ENCODE results near the gene FAM50A.

The FAM50A gene

GRCh38 chrX:154465601-154466000 lies 21.7 kb downstream of the FAM50A start:
- DNase-seq (ENCODE audit: low read depth in 2 of 2): no peak

- DNase-seq (ENCODE audit: low read depth in 2 of 2): no peak
Measured at GRCh38 chrX:154466036-154466435, 22.1 kb downstream of the FAM50A start.

- no peak for DNase-seq (ENCODE audit: low read depth in 2 of 2)
Measured at GRCh38 chrX:154466907-154467306, 23.0 kb downstream of the FAM50A start.

GRCh38 chrX:154467556-154467955 lies 23.6 kb downstream of the FAM50A start:
- no peak for DNase-seq (ENCODE audit: low read depth in 2 of 2)

GRCh38 chrX:154468217-154468616 lies 24.3 kb downstream of the FAM50A start:
- no peak for DNase-seq (ENCODE audit: low read depth in 2 of 2)

GRCh38 chrX:154469114-154469513 lies 25.2 kb downstream of the FAM50A start:
- DNase-seq (ENCODE audit: low read depth in 2 of 2): no peak

GRCh38 chrX:154469880-154470279 lies 25.9 kb downstream of the FAM50A start:
- DNase-seq (ENCODE audit: low read depth in 2 of 2): no peak

- no peak for DNase-seq (ENCODE audit: low read depth in 2 of 2)
Measured at GRCh38 chrX:154470434-154470833, 26.5 kb downstream of the FAM50A start.

GRCh38 chrX:154470914-154471568 lies 27.1 kb downstream of the FAM50A start:
- no peak for DNase-seq (ENCODE audit: low read depth in 2 of 2)

- DNase-seq (ENCODE audit: low read depth in 2 of 2): no peak
Measured at GRCh38 chrX:154471839-154472684, 28.1 kb downstream of the FAM50A start.

GRCh38 chrX:154472685-154473632 lies 29.0 kb downstream of the FAM50A start:
- DNase-seq (ENCODE audit: low read depth in 2 of 2): no peak

GRCh38 chrX:154473683-154474082 lies 29.7 kb downstream of the FAM50A start:
- DNase-seq (ENCODE audit: low read depth in 2 of 2): no peak

- no peak for DNase-seq (ENCODE audit: low read depth in 2 of 2)
Measured at GRCh38 chrX:154476821-154477220, 32.9 kb downstream of the FAM50A start.

- DNase-seq (ENCODE audit: low read depth in 2 of 2): no peak
Measured at GRCh38 chrX:154477891-154478477, 34.0 kb downstream of the FAM50A start.

- peak; percentile 86 to 91 for DNase-seq (ENCODE audit: low read depth in 2 of 2)
Measured at GRCh38 chrX:154478728-154479622, 35.0 kb downstream of the FAM50A start, which contains the start of gene LAGE3. Gene LAGE3, minus strand, starts transcription at chrX:154479281. Its CDS starts 366 bp downstream, at chrX:154478915.

GRCh38 chrX:154481195-154481594 lies 37.3 kb downstream of the FAM50A start:
- no peak for DNase-seq (ENCODE audit: low read depth in 2 of 2)

GRCh38 chrX:154481911-154482601 lies 38.1 kb downstream of the FAM50A start:
- no peak for DNase-seq (ENCODE audit: low read depth in 2 of 2)

GRCh38 chrX:154482786-154483185 lies 38.8 kb downstream of the FAM50A start:
- no peak for DNase-seq (ENCODE audit: low read depth in 2 of 2)

- DNase-seq (ENCODE audit: low read depth in 2 of 2): no peak
Measured at GRCh38 chrX:154483325-154483724, 39.4 kb downstream of the FAM50A start.

Data from stimulated activated CD4-positive, alpha-beta T cell treated with anti-CD3 and anti-CD28 coated beads, Interleukin-15, amount 100 ng/mL, for 48 hours (primary cell).